ENCODE data around the gene TMEM106C. TPM values are rescaled to one million over a fixed set of nuclear protein-coding genes. Genes with fewer than 3 reads are reported as not detected.
A peak's percentile ranks its signal among the peaks of the same experiment; 100 is the strongest.

TMEM106C gene, protein sequence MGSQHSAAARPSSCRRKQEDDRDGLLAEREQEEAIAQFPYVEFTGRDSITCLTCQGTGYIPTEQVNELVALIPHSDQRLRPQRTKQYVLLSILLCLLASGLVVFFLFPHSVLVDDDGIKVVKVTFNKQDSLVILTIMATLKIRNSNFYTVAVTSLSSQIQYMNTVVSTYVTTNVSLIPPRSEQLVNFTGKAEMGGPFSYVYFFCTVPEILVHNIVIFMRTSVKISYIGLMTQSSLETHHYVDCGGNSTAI
- total RNA-seq, result 10 to 100 TPM; 31.4 to 35.9 TPM
- 10 to 100 TPM; 37.0 to 52.8 (median 51.4) TPM for polyA plus RNA-seq
- 16.7 to 30.3 (median 24.2) reads per million in 6 experiments for total RNA-seq

- H3K9me3 Mint-ChIP-seq, result peaks cover 0 to 1% (median 0%) of the 10 kb centered on the region in 9 donors
- POLR2A ChIA-PET, result interaction anchor here (0.6 to 1.3 kb wide), 5 partner anchors 80 to 236 kb away, joined by 3 to 4 read pairs (median 3); partner anchors contain the start of gene SENP1
- peak within 1 kb of the TSS; percentile 31 to 97 (median 92) for H3K27ac Mint-ChIP-seq
- ATAC-seq (peak; percentile 93 to 96), DNase-seq (peak; percentile 85 to 97 (median 91))
- H3K4me3 Mint-ChIP-seq, result peak within 1 kb of the TSS; percentile 93 to 100 (median 97)
- H3K4me1 Mint-ChIP-seq, result peaks cover 15 to 39% (median 26%) of the 10 kb centered on the region in 4 donors
- H3K27me3 Mint-ChIP-seq, result peaks cover 3 to 17% (median 8%) of the 10 kb centered on the region in 5 donors
- peaks cover 5 to 30% (median 6%) of the 10 kb centered on the region in 3 donors for H3K36me3 Mint-ChIP-seq
Measured at GRCh38 chr12:47963340-47964040, at the start of gene TMEM106C. TMEM106C (plus strand) TSS chr12:47963596; CDS start chr12:47964237, 641 bp downstream.

DNA sequence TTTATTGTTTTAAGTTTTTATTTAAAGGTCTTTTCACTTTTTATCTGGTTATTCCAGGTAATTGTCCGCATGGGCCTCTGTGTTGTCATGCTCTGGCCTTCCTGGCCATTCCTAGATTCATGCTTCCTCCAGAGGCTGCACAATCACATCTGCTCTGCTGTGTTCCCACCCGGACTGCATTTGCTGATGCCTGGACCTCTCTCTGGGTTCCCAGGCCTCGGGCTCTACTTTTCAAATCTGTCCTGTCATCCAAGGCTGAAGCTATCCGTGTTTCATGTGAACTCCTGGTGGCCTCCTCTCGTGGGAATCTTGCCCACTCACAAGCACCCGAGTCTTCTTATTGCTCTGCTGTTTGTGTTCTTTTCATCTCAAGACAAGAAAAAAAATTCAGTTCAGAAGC lies 42.5 kb upstream of the TMEM106C start:
- DNase-seq (no peak), ATAC-seq (no peak)
- H3K9me3 Mint-ChIP-seq, result no peaks in the 10 kb centered on the region
- H3K4me3 Mint-ChIP-seq, result no peak overlapping the region
- H3K27ac Mint-ChIP-seq, result no peak overlapping the region
- POLR2A ChIA-PET, result interaction anchor here (0.7 kb wide), 1 partner anchor 69 kb away, joined by 3 read pairs; no protein-coding TSS in a partner anchor
- H3K27me3 Mint-ChIP-seq, result peaks cover 0 to 20% (median 10%) of the 10 kb centered on the region in 5 donors
- no peaks in the 10 kb centered on the region for H3K4me1 Mint-ChIP-seq
- H3K36me3 Mint-ChIP-seq, result no peaks in the 10 kb centered on the region

GRCh38 chr12:47921907-47922306 lies 41.5 kb upstream of the TMEM106C start:
- ATAC-seq (no peak), DNase-seq (no peak)
- H3K4me1 Mint-ChIP-seq, result no peaks in the 10 kb centered on the region
- POLR2A ChIA-PET, result no interaction called here
- H3K27me3 Mint-ChIP-seq, result peaks cover 0 to 20% (median 10%) of the 10 kb centered on the region in 5 donors
- no peak overlapping the region for H3K4me3 Mint-ChIP-seq
- no peaks in the 10 kb centered on the region for H3K36me3 Mint-ChIP-seq
- no peak overlapping the region for H3K27ac Mint-ChIP-seq
- H3K9me3 Mint-ChIP-seq, result no peaks in the 10 kb centered on the region

DNA sequence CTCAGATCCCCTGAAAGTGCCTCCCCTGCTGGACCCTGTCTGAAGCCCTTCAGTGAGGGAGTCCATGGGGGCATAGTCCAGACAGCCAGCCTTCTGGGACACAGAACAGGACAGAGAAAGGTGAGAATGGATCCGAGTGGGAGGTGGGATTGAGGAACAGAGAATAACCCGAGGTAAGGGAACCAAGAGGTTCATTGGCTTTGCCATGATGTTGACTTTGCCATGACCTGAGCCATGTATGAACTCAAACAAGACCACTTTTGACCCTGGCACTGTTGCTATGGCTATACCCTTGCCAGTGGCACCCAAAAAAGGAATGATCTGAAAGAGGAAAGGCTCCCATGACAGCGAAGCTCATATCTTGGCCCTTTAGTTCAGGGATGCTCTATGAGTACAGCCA lies 36.0 kb upstream of the TMEM106C start:
- H3K9me3 Mint-ChIP-seq, result no peaks in the 10 kb centered on the region
- POLR2A ChIA-PET, result no interaction called here
- DNase-seq (no peak), ATAC-seq (no peak)
- H3K27me3 Mint-ChIP-seq, result peaks cover 5 to 22% (median 16%) of the 10 kb centered on the region in 5 donors
- H3K4me1 Mint-ChIP-seq, result no peaks in the 10 kb centered on the region
- no peaks in the 10 kb centered on the region for H3K36me3 Mint-ChIP-seq
- no peak overlapping the region for H3K27ac Mint-ChIP-seq
- H3K4me3 Mint-ChIP-seq, result no peak overlapping the region

DNA sequence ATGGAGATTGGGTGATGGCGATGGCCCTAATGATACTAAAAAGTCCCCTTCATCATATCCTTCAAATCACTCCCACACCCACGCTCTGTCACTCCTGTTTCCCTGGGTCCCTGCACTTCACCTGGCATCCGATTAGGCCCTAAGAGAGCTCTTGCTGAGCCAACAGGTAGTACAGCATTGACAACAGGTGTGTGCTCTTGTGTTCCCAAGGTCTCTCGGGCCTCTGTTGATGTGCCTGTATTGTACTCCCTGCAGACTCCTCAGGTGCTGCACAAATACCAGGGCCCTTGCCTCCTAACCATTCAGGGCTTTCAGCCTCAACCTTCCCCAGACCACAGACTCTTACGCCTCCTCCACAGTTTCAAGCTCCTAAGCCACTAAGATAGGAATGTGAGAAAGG lies 32.8 kb upstream of the TMEM106C start:
- no peak for DNase-seq
- POLR2A ChIA-PET, result no interaction called here
- H3K4me3 Mint-ChIP-seq, result no peak overlapping the region
- no peak for ATAC-seq
- H3K4me1 Mint-ChIP-seq, result no peaks in the 10 kb centered on the region
- no peaks in the 10 kb centered on the region for H3K9me3 Mint-ChIP-seq
- H3K27me3 Mint-ChIP-seq, result peaks cover 0 to 16% (median 0%) of the 10 kb centered on the region in 5 donors
- H3K36me3 Mint-ChIP-seq, result no peaks in the 10 kb centered on the region
- H3K27ac Mint-ChIP-seq, result no peak overlapping the region

DNA sequence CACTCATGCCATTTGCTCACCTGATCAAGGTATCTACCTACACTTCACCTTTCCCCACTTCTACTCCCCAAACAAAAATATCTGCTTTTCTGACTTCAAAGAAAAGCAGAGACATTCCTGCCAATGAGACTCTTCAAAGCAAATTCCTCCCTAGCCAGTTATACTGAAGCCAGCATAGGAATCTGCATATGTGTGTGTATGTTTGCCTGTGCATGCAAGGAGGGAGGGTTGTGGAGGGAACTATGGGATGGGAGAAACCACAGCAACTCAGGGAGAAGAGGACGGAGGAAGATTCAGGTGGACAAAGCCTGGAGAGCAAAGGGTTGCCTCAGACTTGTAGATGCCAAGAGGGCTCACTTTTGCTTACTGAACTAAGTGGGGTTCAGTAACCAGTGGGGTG lies 32.2 kb upstream of the TMEM106C start:
- DNase-seq (no peak), ATAC-seq (no peak)
- H3K4me3 Mint-ChIP-seq, result no peak overlapping the region
- POLR2A ChIA-PET, result no interaction called here
- H3K9me3 Mint-ChIP-seq, result no peaks in the 10 kb centered on the region
- no peaks in the 10 kb centered on the region for H3K36me3 Mint-ChIP-seq
- no peak overlapping the region for H3K27ac Mint-ChIP-seq
- H3K4me1 Mint-ChIP-seq, result no peaks in the 10 kb centered on the region
- peaks cover 0 to 16% (median 0%) of the 10 kb centered on the region in 5 donors for H3K27me3 Mint-ChIP-seq

DNA sequence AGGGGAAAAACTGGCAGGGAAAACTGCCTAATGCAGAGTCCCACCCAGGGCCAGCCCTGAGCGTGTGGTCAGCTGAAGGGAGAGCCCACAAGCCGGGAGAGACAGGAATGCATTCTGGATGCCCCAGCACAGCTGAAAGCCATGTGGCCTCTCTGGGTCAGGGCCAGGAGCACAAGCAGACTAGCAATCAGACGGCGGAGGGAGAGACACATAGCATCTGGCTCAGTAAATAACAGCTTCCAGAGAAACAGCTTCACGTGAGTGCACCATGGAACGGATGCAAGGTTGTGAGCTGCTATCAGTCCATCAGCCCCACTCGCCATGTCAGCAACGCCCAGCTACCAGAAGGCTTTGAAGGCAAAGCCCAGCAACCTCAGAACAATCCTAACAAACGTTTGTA lies 28.2 kb upstream of the TMEM106C start:
- Mint-ChIP-seq H3K27ac (no peak overlapping the region), H3K27me3 (peaks cover 0 to 17% (median 3%) of the 10 kb centered on the region in 5 donors), H3K9me3 (no peaks in the 10 kb centered on the region), H3K4me3 (no peak overlapping the region), H3K36me3 (no peaks in the 10 kb centered on the region), H3K4me1 (peaks cover 0 to 2% (median 0%) of the 10 kb centered on the region in 4 donors)
- DNase-seq (no peak), ATAC-seq (no peak)
- POLR2A ChIA-PET, result no interaction called here

DNA sequence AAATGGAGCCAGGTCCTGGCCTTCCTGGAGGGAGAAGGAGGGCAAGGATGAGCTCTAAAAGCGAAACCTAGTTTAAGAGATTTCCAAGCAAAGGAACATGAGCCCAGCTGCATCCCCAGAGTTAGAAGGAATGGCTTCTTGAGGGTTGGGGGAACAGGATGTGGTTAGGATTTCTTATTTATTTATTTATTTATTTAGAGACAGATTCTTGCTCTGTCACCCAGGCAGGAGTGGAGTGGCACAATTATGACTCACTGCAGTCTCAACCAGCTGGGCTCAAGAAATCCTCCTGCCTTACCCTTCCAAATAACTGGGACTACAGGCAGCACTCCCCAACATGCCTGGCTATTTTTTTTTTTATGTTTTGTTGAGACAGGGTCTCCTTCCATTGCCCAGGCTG lies 25.3 kb upstream of the TMEM106C start:
- no peak for DNase-seq
- no peak overlapping the region for H3K27ac Mint-ChIP-seq
- H3K27me3 Mint-ChIP-seq, result peaks cover 11 to 19% (median 16%) of the 10 kb centered on the region in 5 donors
- H3K9me3 Mint-ChIP-seq, result no peaks in the 10 kb centered on the region
- no peak overlapping the region for H3K4me3 Mint-ChIP-seq
- no peaks in the 10 kb centered on the region for H3K36me3 Mint-ChIP-seq
- POLR2A ChIA-PET, result no interaction called here
- H3K4me1 Mint-ChIP-seq, result peaks cover 0 to 11% (median 7%) of the 10 kb centered on the region in 4 donors
- ATAC-seq, result no peak

- no peak for ATAC-seq
- Mint-ChIP-seq H3K4me3 (no peak overlapping the region), H3K9me3 (no peaks in the 10 kb centered on the region), H3K27me3 (peaks cover 11 to 22% (median 16%) of the 10 kb centered on the region in 5 donors), H3K36me3 (no peaks in the 10 kb centered on the region), H3K27ac (peak overlapping the region in 1 of 10 donors; percentile 24), H3K4me1 (peaks cover 0 to 11% (median 7%) of the 10 kb centered on the region in 4 donors)
- POLR2A ChIA-PET, result no interaction called here
- no peak for DNase-seq
Measured at GRCh38 chr12:47938594-47938993, 24.8 kb upstream of the TMEM106C start.

- DNase-seq, result no peak
- no peaks in the 10 kb centered on the region for H3K36me3 Mint-ChIP-seq
- H3K27ac Mint-ChIP-seq, result peak overlapping the region in 1 of 10 donors; percentile 49
- peaks cover 0 to 11% (median 7%) of the 10 kb centered on the region in 4 donors for H3K4me1 Mint-ChIP-seq
- POLR2A ChIA-PET, result no interaction called here
- H3K27me3 Mint-ChIP-seq, result peaks cover 11 to 24% (median 17%) of the 10 kb centered on the region in 5 donors
- no peak for ATAC-seq
- no peaks in the 10 kb centered on the region for H3K9me3 Mint-ChIP-seq
- H3K4me3 Mint-ChIP-seq, result no peak overlapping the region
Measured at GRCh38 chr12:47939009-47939601, 24.3 kb upstream of the TMEM106C start.

DNA sequence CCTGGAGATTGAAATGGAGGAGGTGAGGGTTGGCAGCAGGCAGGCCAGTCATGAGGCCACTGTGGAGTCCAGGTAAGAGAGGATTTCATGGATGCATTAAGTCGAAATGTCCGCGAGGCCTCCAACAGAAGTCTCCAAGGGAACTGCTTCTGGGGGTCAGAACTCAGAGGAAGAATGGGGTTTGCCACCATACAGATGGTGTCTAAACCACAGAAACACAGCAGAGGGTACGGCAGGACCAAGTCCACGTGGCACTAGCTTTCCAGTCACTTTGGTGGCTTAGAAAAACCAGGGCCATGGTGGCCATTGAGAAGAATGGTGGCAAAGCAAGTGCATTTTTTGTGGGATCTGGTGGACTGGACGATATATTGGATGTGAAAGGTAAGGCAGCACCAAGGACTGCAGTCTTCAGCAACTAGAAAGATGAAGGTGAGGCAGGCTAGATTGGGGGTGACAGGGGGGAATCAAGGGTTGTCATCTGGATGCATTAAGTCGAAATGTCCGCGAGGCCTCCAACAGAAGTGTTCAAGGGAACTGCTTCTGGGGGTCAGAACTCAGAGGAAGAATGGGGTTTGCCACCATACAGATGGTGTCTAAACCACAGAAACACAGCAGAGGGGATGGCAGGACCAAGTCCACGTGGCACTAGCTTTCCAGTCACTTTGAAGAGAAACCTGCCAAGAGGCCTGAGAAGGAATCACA lies 22.5 kb upstream of the TMEM106C start:
- Mint-ChIP-seq H3K27me3 (peaks cover 11 to 25% (median 17%) of the 10 kb centered on the region in 5 donors), H3K27ac (peak overlapping the region in 2 of 10 donors; percentile 1 to 24), H3K4me1 (peaks cover 0 to 11% (median 7%) of the 10 kb centered on the region in 4 donors), H3K9me3 (no peaks in the 10 kb centered on the region), H3K36me3 (no peaks in the 10 kb centered on the region), H3K4me3 (no peak overlapping the region)
- DNase-seq, result no peak
- no peak for ATAC-seq
- POLR2A ChIA-PET, result interaction anchor here (0.6 kb wide), 1 partner anchor 21 kb away, joined by 3 read pairs; no protein-coding TSS in a partner anchor

GRCh38 chr12:47941475-47941780 lies 22.0 kb upstream of the TMEM106C start:
- Mint-ChIP-seq H3K27me3 (peaks cover 11 to 25% (median 21%) of the 10 kb centered on the region in 5 donors), H3K36me3 (no peaks in the 10 kb centered on the region), H3K9me3 (no peaks in the 10 kb centered on the region), H3K27ac (no peak overlapping the region), H3K4me1 (peaks cover 0 to 11% (median 7%) of the 10 kb centered on the region in 4 donors), H3K4me3 (no peak overlapping the region)
- POLR2A ChIA-PET, result no interaction called here
- ATAC-seq, result no peak
- DNase-seq, result no peak
